ENCODE data around the gene RFX4. TPM values are rescaled to one million over a fixed set of nuclear protein-coding genes. Genes with fewer than 3 reads are reported as not detected.

The RFX4 gene
- total and polyA plus RNA-seq, 10 of the 15 experiments (the other 5 are each of a cell fraction or from before 2014, with no cell fraction given), result 0.02 to 0.23 TPM; not detected in 8

GRCh38 chr12:106632797-106633450 lies 50.1 kb downstream of the RFX4 start:
- WGBS (ENCODE audit: insufficient coverage, insufficient replicate concordance, low lambda C conversion rate, missing lambda C conversion rate), result 53% methylated on average over 7 of the region's 7 CpGs
- H3K36me3 ChIP-seq (ENCODE audit: control insufficient read depth in 2 of 2, insufficient read depth in 2 of 2, low read length in 1 of 2), result no peaks in the 10 kb centered on the region
- no peaks in the 10 kb centered on the region for H3K9me3 ChIP-seq (replicated peaks; ENCODE audit: control insufficient read depth, insufficient read depth, low read length)
- ChIA-PET CTCF (interaction anchor here (0.6 kb wide), 1 partner anchor 26 kb away, joined by 3 read pairs; no protein-coding TSS in a partner anchor), POLR2A (no interaction called here), SMC1A (ENCODE audit: uncharacterized antibody, unreplicated experiment) (no interaction called here), RAD21 (ENCODE audit: unreplicated experiment) (no interaction called here)
- no peaks in the 10 kb centered on the region for H3K79me2 ChIP-seq (ENCODE audit: control insufficient read depth, insufficient read depth, low read length)
- in situ Hi-C loops (cut with MboI) (no loop called here), intact Hi-C loops (cut with micrococcal nuclease; ENCODE audit: unreplicated experiment) (no loop called here)
- FAIRE-seq, result no peak
- no peak for DNase-seq (ENCODE audit: low read depth, low spot score)
- H3K9ac ChIP-seq (ENCODE audit: control insufficient read depth, insufficient read depth, low read length), result no peak overlapping the region
- H4K20me1 ChIP-seq (ENCODE audit: control insufficient read depth, insufficient read depth), result no peaks in the 10 kb centered on the region
- no peak overlapping the region for H3K4me3 ChIP-seq
- H3K4me2 ChIP-seq (ENCODE audit: control insufficient read depth, insufficient read depth), result no peak overlapping the region
- no peak overlapping the region for H2AFZ ChIP-seq (ENCODE audit: control insufficient read depth, low read depth, low read length)
- H3K27ac ChIP-seq (ENCODE audit: control insufficient read depth, insufficient read depth), result no peak overlapping the region
- no TSS peak for BruUV-seq (replicated peaks)
- H3K27me3 ChIP-seq (replicated peaks in 1 of 2; ENCODE audit: control insufficient read depth in 2 of 2, insufficient read depth in 2 of 2, low read length in 1 of 2), result no peaks in the 10 kb centered on the region
- no peaks in the 10 kb centered on the region for H3K4me1 ChIP-seq (ENCODE audit: control insufficient read depth, insufficient read depth, low read length)
- no peak for TF ChIP-seq JUNB (IDR thresholded peaks at IDR 0.05)
- no peak for TF ChIP-seq ZNF207 (IDR thresholded peaks at IDR 0.05; ENCODE audit: borderline replicate concordance)
- TF ChIP-seq PRDM15 (CRISPR knock-in tag; IDR thresholded peaks at IDR 0.05), result no peak
- TF ChIP-seq YY1 (IDR thresholded peaks at IDR 0.05; ENCODE audit: low read depth, low read length), result no peak
- no peak for TF ChIP-seq RFX5 (IDR thresholded peaks at IDR 0.05; ENCODE audit: low read depth, low read length)
- no peak for TF ChIP-seq PBX3 (IDR thresholded peaks at IDR 0.05; ENCODE audit: insufficient replicate concordance, low read depth, low read length)
- no peak for TF ChIP-seq REST (IDR thresholded peaks at IDR 0.05; ENCODE audit: low read depth, low read length)
- no peak for TF ChIP-seq BMI1 (IDR thresholded peaks at IDR 0.05; ENCODE audit: borderline replicate concordance)
- TF ChIP-seq HDAC2 (IDR thresholded peaks at IDR 0.05), result no peak
- no peak for TF ChIP-seq RBBP5 (conservative IDR thresholded peaks at IDR 0.05)
- no peak for TF ChIP-seq CHD4 (IDR thresholded peaks at IDR 0.05)
- no peak for TF ChIP-seq HSF1 (IDR thresholded peaks at IDR 0.05; ENCODE audit: low read depth, low read length)
- no peak for TF ChIP-seq ZNF384 (IDR thresholded peaks at IDR 0.05; ENCODE audit: borderline replicate concordance, low read depth, low read length)
- TF ChIP-seq BCL11A (IDR thresholded peaks at IDR 0.05; ENCODE audit: low read depth, low read length), result no peak
- no peak for TF ChIP-seq ZNF24 (IDR thresholded peaks at IDR 0.05)
- ATAC-seq, result no peak

Measured in GM12878 (cell line).